ENCODE measurements around the gene IL10. TPM values are rescaled to one million over a fixed set of nuclear protein-coding genes. Genes with fewer than 3 reads are reported as not detected.

IL10 gene
- polyA plus RNA-seq, 1 of the 3 experiments (the other 2 are of a cell fraction), result not detected

GRCh38 chr1:206744683-206745082 lies 27.6 kb downstream of the IL10 start:
- Histone ChIP-seq H4K20me1 (ENCODE audit: insufficient read depth) (no peaks in the 10 kb centered on the region), H3K9me2 (no peaks in the 10 kb centered on the region), H3K9me3 (no peaks in the 10 kb centered on the region), H3K4me1 (ENCODE audit: control insufficient read depth in 1 of 2, insufficient read depth in 2 of 2, low read depth in 1 of 2, low read length in 1 of 2) (no peaks in the 10 kb centered on the region), H3K79me2 (ENCODE audit: insufficient read depth) (no peaks in the 10 kb centered on the region), H3K27me3 (ENCODE audit: insufficient read depth) (no peaks in the 10 kb centered on the region), H3K27ac (ENCODE audit: low read depth in 2 of 2, low read length in 1 of 2) (no peak overlapping the region), H3K9ac (no peak overlapping the region), H3K4me3 (ENCODE audit: low read depth in 2 of 2, low read length in 1 of 2) (no peak overlapping the region), H3K36me3 (replicated peaks in 1 of 2; ENCODE audit: control insufficient read depth in 1 of 2, insufficient read depth in 2 of 2, low read length in 1 of 2) (no peaks in the 10 kb centered on the region), H2AFZ (ENCODE audit: low read depth) (no peak overlapping the region), H3F3A (replicated peaks; ENCODE audit: insufficient read depth) (no peaks in the 10 kb centered on the region), H3K4me2 (no peak overlapping the region)
- ChIA-PET POLR2A (no interaction called here), CTCF (interaction anchor here (1.2 to 2.7 kb wide), 6 partner anchors 10 to 169 kb away, joined by 3 to 12 read pairs (median 6); no protein-coding TSS in a partner anchor)
- DNase-seq, result no peak
- 89% methylated on average over 2 of the region's 4 CpGs for WGBS (ENCODE audit: low lambda C conversion rate)
- TF ChIP-seq FOXJ3 (CRISPR knock-in tag; IDR thresholded peaks at IDR 0.05) (no peak), ZBTB33 (IDR thresholded peaks at IDR 0.05; ENCODE audit: borderline replicate concordance, low read depth) (no peak), EP300 (IDR thresholded peaks at IDR 0.05; ENCODE audit: borderline replicate concordance in 1 of 2, low read depth in 1 of 2, low read length in 1 of 2) (no peak), ELF1 (IDR thresholded peaks at IDR 0.05) (no peak), RAD21 (IDR thresholded peaks at IDR 0.05; ENCODE audit: low read length) (no peak), NRF1 (IDR thresholded peaks at IDR 0.05; ENCODE audit: low read depth, low read length) (no peak), RXRA (IDR thresholded peaks at IDR 0.05; ENCODE audit: borderline replicate concordance, low read depth) (no peak), YY1 (IDR thresholded peaks at IDR 0.05; ENCODE audit: low read depth) (no peak), JUND (IDR thresholded peaks at IDR 0.05) (no peak), RFX5 (IDR thresholded peaks at IDR 0.05; ENCODE audit: low read length) (no peak), CHD2 (IDR thresholded peaks at IDR 0.05; ENCODE audit: low read length, partially characterized antibody) (no peak)

GRCh38 chr1:206742719-206743383 lies 29.4 kb downstream of the IL10 start:
- ChIA-PET POLR2A (no interaction called here), CTCF (interaction anchor here (1.0 to 2.0 kb wide), 3 partner anchors 8 to 169 kb away, joined by 3 to 13 read pairs (median 8); no protein-coding TSS in a partner anchor)
- no peak overlapping the region for H3K27ac ChIP-seq (ENCODE audit: low read depth in 2 of 2, low read length in 1 of 2)
- no peaks in the 10 kb centered on the region for H3K9me3 ChIP-seq
- H3K9me2 ChIP-seq, result no peaks in the 10 kb centered on the region
- no peaks in the 10 kb centered on the region for H4K20me1 ChIP-seq (ENCODE audit: insufficient read depth)
- peaks cover 0 to 2% of the 10 kb centered on the region in 2 experiments; a peak in 1 of 4 replicates for H3K4me1 ChIP-seq (ENCODE audit: control insufficient read depth in 1 of 2, insufficient read depth in 2 of 2, low read depth in 1 of 2, low read length in 1 of 2)
- TF ChIP-seq USF2 (IDR thresholded peaks at IDR 0.05; ENCODE audit: borderline replicate concordance, low read depth, low read length), result no peak
- WGBS (ENCODE audit: low lambda C conversion rate), result 79% methylated on average over 13 of the region's 13 CpGs
- no peak overlapping the region for H3K4me2 ChIP-seq
- no peaks in the 10 kb centered on the region for H3K36me3 ChIP-seq (replicated peaks in 1 of 2; ENCODE audit: control insufficient read depth in 1 of 2, insufficient read depth in 2 of 2, low read length in 1 of 2)
- H2AFZ ChIP-seq (ENCODE audit: low read depth), result no peak overlapping the region
- DNase-seq, result no peak
- H3K4me3 ChIP-seq (ENCODE audit: low read depth in 2 of 2, low read length in 1 of 2), result no peak overlapping the region
- no peaks in the 10 kb centered on the region for H3F3A ChIP-seq (replicated peaks; ENCODE audit: insufficient read depth)
- no peak overlapping the region for H3K9ac ChIP-seq
- no peaks in the 10 kb centered on the region for H3K79me2 ChIP-seq (ENCODE audit: insufficient read depth)
- no peaks in the 10 kb centered on the region for H3K27me3 ChIP-seq (ENCODE audit: insufficient read depth)
